Smooth muscle cell (in vitro differentiated cells): Measurements from ENCODE around the gene SNRNP25. TPM values are rescaled to one million over a fixed set of nuclear protein-coding genes. Genes with fewer than 3 reads are reported as not detected.
"Not testable (repeated sequence)": the region's sequence is repeated elsewhere in the genome, so short reads cannot be mapped to it uniquely, and the experiment has no call there.

Experiments
- DNase-seq: peaks from one replicate; lab custom pipeline; 2025; ENCODE audit not compliant: unreplicated experiment; lab: John Stamatoyannopoulos, UW
- H2AFZ ChIP-seq: fragments of 200-600 bp; sonication (generic); 2 replicates; pipeline ENCODE4 v1.6.0; 2016; ENCODE audit warnings: antibody characterized with exemption, low read depth, mild to moderate bottlenecking
- H3F3A ChIP-seq: fragments of 200-600 bp; sonication (generic); 2 replicates; pipeline ENCODE4 v1.6.0; 2017; ENCODE audit warnings: antibody characterized with exemption, low read depth
- H3K27ac ChIP-seq: fragments of 200-600 bp; sonication (generic); 2 replicates; pipeline ENCODE4 v1.5.1; 2016; ENCODE audit warnings: low read depth, mild to moderate bottlenecking
- H3K27me3 ChIP-seq: fragments of 200-600 bp; sonication (generic); 2 replicates; pipeline ENCODE4 v1.6.1; 2016; ENCODE audit warnings: low read depth, mild to moderate bottlenecking
- H3K36me3 ChIP-seq: fragments of 200-600 bp; sonication (generic); 2 replicates; pipeline ENCODE4 v1.5.1; 2016; ENCODE audit warnings: low read depth
- H3K4me1 ChIP-seq: fragments of 200-600 bp; sonication (generic); 2 replicates; pipeline ENCODE4 v1.5.1; 2016; ENCODE audit warnings: low read depth
- H3K4me2 ChIP-seq: fragments of 200-600 bp; sonication (generic); 2 replicates; pipeline ENCODE4 v1.6.0; 2016; ENCODE audit warnings: mild to moderate bottlenecking
- H3K4me3 ChIP-seq: fragments of 200-600 bp; sonication (generic); 2 replicates; pipeline ENCODE4 v1.5.1; 2016; ENCODE audit warnings: mild to moderate bottlenecking
- H3K79me2 ChIP-seq: fragments of 200-600 bp; sonication (generic); 2 replicates; pipeline ENCODE4 v1.6.0; 2016; ENCODE audit warnings: low read depth, mild to moderate bottlenecking
- H3K9ac ChIP-seq: fragments of 200-600 bp; sonication (generic); 2 replicates; pipeline ENCODE4 v1.6.0; 2016; ENCODE audit warnings: low read depth
- H3K9me3 ChIP-seq: fragments of 200-600 bp; sonication (generic); replicated peaks from 2 replicates; pipeline ENCODE4 v1.5.1; 2016; ENCODE audit warnings: low read depth
- H4K20me1 ChIP-seq: fragments of 200-600 bp; sonication (generic); 2 replicates; pipeline ENCODE4 v1.6.0; 2016; ENCODE audit warnings: low read depth
- WGBS: methylation state at CpG from one replicate; pipeline ENCODE4 v1.1.7; 2016; ENCODE audit warnings: low lambda C conversion rate; 5-methylcytosine and 5-hydroxymethylcytosine counted together
- polyA plus RNA-seq: library from polyadenylated mRNA; unstranded; fragments of >200 nt; fragmentation: Nextera tagmentation; extraction: Ambion mirVana; gene quantifications from 2 replicates; pipeline ENCODE4 v1.2.1, GENCODE V29; 2016
- total RNA-seq: library from RNA; depleted of rRNA; stranded (reverse); fragments of >200 nt; gene quantifications from 2 replicates; pipeline ENCODE4 v1.2.3, GENCODE V29; 2014
- TF ChIP-seq, protein P1 (sequence below): fragments of 200-600 bp; sonication (generic); IDR thresholded peaks from 2 replicates; pipeline ENCODE4 v1.5.1; 2017; ENCODE audit warnings: borderline replicate concordance, mild to moderate bottlenecking, antibody characterized with exemption; ENCODE audit not compliant: insufficient read depth, poor library complexity, severe bottlenecking

SNRNP25 gene
- total RNA-seq (20.1 and 21.4 TPM in 2 replicates), polyA plus RNA-seq (45.9 and 48.2 TPM in 2 replicates)

DNA sequence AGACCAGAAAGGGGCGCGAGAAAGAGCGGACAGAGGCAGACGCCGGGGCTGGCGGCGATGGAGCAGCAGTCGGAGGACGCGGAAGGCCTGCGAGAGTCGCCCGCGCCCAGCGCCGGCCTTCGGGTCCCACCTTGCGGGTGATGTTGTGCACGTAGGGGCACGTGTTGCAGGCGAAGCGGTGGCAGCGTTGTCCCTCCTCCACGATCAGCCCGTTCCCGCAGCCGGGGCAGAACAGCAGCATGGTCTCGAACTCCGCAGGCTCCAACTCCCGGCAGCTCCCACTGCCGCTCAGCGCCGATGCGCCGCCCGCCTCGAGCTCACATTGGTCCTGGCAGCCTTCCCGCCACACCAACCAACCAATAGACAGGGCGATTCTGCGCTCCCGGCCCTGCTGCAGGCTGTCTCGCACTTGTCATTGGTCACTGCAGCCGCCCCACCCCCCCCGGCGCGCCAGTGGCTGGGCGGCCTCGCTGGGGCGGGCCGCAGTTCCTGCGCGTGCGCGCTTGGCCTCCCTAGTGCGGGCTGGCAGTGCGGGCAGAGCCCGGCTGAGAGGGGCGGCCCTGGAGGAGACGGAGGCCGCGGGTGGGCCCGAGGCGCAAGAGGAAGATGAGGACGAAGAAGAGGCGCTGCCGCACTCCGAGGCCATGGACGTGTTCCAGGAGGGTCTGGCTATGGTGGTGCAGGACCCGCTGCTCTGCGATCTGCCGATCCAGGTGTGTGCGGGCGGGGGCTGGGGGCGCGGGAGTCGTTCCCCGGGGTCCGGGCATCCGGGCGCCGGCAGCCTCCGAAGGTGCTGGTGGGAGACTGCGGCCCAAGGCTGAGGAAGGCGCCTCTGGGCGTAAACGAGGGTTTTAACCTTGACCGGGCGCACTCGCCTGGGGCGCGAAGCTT lies at the start of gene SNRNP25, which contains the start of gene POLR3K:
Gene SNRNP25, plus strand, starts transcription at position 483 of the 891 bp plus-strand sequence. Its CDS starts 189 bp downstream, at position 672.
Gene POLR3K, minus strand, starts transcription at position 263 of the 891 bp plus-strand sequence. Its CDS starts 22 bp downstream, at position 241.
- no peaks in the 10 kb centered on the region for H3F3A ChIP-seq
- H3K4me1 ChIP-seq: peaks cover 6% of the 10 kb centered on the region
- no peaks in the 10 kb centered on the region for H3K27me3 ChIP-seq
- peak; percentile 94 for DNase-seq
- H3K36me3 ChIP-seq: no peaks in the 10 kb centered on the region
- peak within 1 kb of the TSS; percentile 68 for H3K4me3 ChIP-seq
- H3K4me2 ChIP-seq: peak within 1 kb of the TSS; percentile 97
- H3K79me2 ChIP-seq: peaks cover 12% of the 10 kb centered on the region
- H3K9me3 ChIP-seq: no peaks in the 10 kb centered on the region
- peaks cover 3% of the 10 kb centered on the region for H4K20me1 ChIP-seq
- peak within 1 kb of the TSS; percentile 41 for H3K27ac ChIP-seq
- TF ChIP-seq, protein P1, sequence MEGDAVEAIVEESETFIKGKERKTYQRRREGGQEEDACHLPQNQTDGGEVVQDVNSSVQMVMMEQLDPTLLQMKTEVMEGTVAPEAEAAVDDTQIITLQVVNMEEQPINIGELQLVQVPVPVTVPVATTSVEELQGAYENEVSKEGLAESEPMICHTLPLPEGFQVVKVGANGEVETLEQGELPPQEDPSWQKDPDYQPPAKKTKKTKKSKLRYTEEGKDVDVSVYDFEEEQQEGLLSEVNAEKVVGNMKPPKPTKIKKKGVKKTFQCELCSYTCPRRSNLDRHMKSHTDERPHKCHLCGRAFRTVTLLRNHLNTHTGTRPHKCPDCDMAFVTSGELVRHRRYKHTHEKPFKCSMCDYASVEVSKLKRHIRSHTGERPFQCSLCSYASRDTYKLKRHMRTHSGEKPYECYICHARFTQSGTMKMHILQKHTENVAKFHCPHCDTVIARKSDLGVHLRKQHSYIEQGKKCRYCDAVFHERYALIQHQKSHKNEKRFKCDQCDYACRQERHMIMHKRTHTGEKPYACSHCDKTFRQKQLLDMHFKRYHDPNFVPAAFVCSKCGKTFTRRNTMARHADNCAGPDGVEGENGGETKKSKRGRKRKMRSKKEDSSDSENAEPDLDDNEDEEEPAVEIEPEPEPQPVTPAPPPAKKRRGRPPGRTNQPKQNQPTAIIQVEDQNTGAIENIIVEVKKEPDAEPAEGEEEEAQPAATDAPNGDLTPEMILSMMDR: no peak
- WGBS: 4% methylated on average over 79 of the region's 91 CpGs
- peak within 1 kb of the TSS; percentile 74 for H3K9ac ChIP-seq
- peak within 1 kb of the TSS; percentile 80 for H2AFZ ChIP-seq

DNA sequence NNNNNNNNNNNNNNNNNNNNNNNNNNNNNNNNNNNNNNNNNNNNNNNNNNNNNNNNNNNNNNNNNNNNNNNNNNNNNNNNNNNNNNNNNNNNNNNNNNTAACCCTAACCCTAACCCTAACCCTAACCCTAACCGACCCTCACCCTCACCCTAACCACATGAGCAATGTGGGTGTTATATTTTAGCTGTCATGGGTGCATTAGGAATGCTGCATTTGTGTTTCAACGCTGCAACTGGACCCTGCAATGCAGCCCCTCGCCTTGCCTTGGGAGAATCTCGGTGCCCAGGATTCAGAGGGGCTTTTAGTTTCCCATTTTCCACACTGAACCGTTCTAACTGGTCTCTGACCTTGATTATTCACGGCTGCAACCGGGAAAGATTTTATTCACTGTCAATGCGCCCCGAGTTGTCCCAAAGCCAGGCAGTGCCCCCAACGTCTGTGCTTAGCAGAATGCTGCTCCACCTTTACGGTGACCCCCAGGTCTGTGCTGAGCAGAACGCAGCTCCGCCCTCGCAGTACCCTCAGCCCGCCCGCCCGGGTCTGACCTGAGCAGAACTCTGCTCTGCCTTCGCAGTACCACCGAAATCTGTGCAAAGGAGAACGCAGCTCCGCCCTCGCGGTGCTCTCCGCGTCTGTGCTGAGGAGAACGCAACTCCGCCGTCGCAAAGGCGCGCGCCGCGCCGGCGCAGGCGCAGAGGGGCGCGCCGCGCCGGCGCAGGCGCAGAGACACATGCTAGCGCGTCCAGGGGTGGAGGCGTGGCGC lies 43.5 kb upstream of the SNRNP25 start:
- Histone ChIP-seq H3K9ac (no peak overlapping the region), H4K20me1 (no peaks in the 10 kb centered on the region), H3K27me3 (no peaks in the 10 kb centered on the region), H3K4me1 (no peaks in the 10 kb centered on the region), H2AFZ (no peak overlapping the region), H3F3A (no peaks in the 10 kb centered on the region), H3K27ac (no peak overlapping the region), H3K4me2 (no peak overlapping the region), H3K79me2 (no peaks in the 10 kb centered on the region), H3K9me3 (no peaks in the 10 kb centered on the region), H3K4me3 (no peak overlapping the region), H3K36me3 (no peaks in the 10 kb centered on the region)
- TF ChIP-seq, protein P1: no peak
- WGBS: 57% methylated on average over 7 of the region's 48 CpGs
- no peak for DNase-seq

DNA sequence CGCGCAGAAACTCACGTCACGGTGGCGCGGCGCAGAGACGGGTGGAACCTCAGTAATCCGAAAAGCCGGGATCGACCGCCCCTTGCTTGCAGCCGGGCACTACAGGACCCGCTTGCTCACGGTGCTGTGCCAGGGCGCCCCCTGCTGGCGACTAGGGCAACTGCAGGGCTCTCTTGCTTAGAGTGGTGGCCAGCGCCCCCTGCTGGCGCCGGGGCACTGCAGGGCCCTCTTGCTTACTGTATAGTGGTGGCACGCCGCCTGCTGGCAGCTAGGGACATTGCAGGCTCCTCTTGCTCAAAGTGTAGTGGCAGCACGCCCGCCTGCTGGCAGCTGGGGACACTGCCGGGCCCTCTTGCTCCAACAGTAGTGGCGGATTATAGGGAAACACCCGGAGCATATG lies 42.9 kb upstream of the SNRNP25 start:
- not testable (repeated sequence) for H3K27ac ChIP-seq, H3K27me3 ChIP-seq, H3K4me2 ChIP-seq, H2AFZ ChIP-seq, H3K4me1 ChIP-seq, H4K20me1 ChIP-seq, H3K9me3 ChIP-seq, H3K36me3 ChIP-seq, H3K4me3 ChIP-seq, H3F3A ChIP-seq, H3K9ac ChIP-seq, H3K79me2 ChIP-seq, DNase-seq
- TF ChIP-seq, protein P1: peak; percentile 31
- WGBS: 17% methylated on average over 9 of the region's 27 CpGs

DNA sequence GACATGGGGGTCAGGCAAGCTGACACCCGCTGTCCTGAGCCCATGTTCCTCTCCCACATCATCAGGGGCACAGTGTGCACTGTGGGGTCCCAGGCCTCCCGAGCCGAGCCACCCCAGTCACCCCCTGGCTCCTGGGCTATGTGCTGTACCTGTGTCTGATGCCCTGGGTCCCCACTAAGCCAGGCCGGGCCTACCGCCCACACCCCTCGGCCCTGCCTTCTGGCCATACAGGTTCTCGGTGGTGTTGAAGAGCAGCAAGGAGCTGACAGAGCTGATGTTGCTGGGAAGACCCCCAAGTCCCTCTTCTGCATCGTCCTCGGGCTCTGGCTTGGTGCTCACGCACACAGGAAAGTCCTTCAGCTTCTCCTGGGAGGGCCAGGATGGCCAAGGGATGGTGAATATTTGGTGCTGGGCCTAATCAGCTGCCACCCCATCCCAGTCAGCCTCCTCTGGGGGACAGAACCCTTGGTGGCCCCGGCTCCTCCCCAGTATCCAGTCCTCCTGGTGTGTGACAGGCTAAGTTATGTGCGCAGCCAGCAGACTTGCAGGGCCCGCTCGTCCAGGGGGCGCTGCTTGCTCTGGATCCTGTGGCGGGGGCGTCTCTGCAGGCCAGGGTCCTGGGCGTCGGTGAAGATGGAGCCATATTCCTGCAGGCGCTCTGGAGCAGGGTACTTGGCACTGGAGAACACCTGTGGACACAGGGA lies 36.4 kb upstream of the SNRNP25 start:
- H3K4me1 ChIP-seq, H3K27me3 ChIP-seq, H3K27ac ChIP-seq, DNase-seq, H3F3A ChIP-seq, H3K9me3 ChIP-seq, H3K4me2 ChIP-seq, H3K79me2 ChIP-seq, H3K4me3 ChIP-seq, H2AFZ ChIP-seq, H4K20me1 ChIP-seq, H3K36me3 ChIP-seq, H3K9ac ChIP-seq: not testable (repeated sequence)
- WGBS: 92% methylated on average over 12 of the region's 20 CpGs

DNA sequence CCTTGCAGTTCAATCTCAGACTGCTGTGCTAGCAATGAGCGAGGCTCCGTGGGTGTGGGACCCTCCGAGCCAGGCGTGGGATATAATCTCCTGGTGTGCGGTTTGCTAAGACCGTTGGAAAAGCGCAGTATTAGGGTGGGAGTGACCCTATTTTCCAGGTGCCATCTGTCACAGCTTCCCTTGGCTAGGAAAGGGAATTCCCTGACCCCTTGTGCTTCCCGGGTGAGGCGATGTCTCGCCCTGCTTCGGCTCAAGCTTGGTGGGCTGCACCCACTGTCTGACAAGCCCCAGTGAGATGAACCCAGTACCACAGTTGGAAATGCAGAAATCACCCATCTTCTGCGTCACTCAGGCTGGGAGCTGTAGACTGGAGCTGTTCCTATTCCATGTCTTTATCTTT lies 32.7 kb upstream of the SNRNP25 start:
- not testable (repeated sequence) for H3K79me2 ChIP-seq, H3K4me1 ChIP-seq, H2AFZ ChIP-seq, H3K27me3 ChIP-seq, H3K4me2 ChIP-seq, H4K20me1 ChIP-seq, H3K9ac ChIP-seq, H3K36me3 ChIP-seq, H3F3A ChIP-seq, H3K27ac ChIP-seq, H3K4me3 ChIP-seq, H3K9me3 ChIP-seq, DNase-seq
- 88% methylated on average over 12 of the region's 12 CpGs for WGBS
